Mesodermal cell (in vitro differentiated cells): ENCODE results near the gene DNAJC18.

Source experiments
- H3K27ac ChIP-seq: 2 replicates; pipeline ENCODE4 v1.7.0; 2013; ENCODE audit warnings: mild to moderate bottlenecking, low read depth, low read length, moderate library complexity; ENCODE audit not compliant: severe bottlenecking
- H3K36me3 ChIP-seq: 2 replicates; pipeline ENCODE4 v1.7.1; 2013; ENCODE audit warnings: mild to moderate bottlenecking, low read length, moderate library complexity; ENCODE audit not compliant: control insufficient read depth, insufficient read depth
- H3K4me1 ChIP-seq: one replicate; pipeline ENCODE4 v1.7.1; 2013; ENCODE audit warnings: mild to moderate bottlenecking, low read length; ENCODE audit not compliant: insufficient read depth, control insufficient read depth, poor library complexity, severe bottlenecking
- H3K4me3 ChIP-seq: 2 replicates; pipeline ENCODE4 v1.7.0; 2013; ENCODE audit warnings: low read length, control low read depth, mild to moderate bottlenecking; ENCODE audit not compliant: insufficient read depth, poor library complexity, severe bottlenecking; ENCODE audit errors: extremely low read depth
- H3K9me3 ChIP-seq: 2 replicates; pipeline ENCODE4 v1.7.1; 2013; ENCODE audit warnings: mild to moderate bottlenecking, low read length, moderate library complexity; ENCODE audit not compliant: control insufficient read depth
- WGBS, 2 experiments: methylation state at CpG; one replicate each; pipeline ENCODE4 v1.1.5; 2013; ENCODE audit warnings: missing lambda C conversion rate in 2 of 2; ENCODE audit not compliant: insufficient coverage in 2 of 2; 5-methylcytosine and 5-hydroxymethylcytosine counted together

The DNAJC18 gene

GRCh38 chr5:139385061-139386049 is 54.0 kb downstream of the DNAJC18 start:
- no peak overlapping the region for H3K4me3 ChIP-seq
- H3K27ac ChIP-seq: no peak overlapping the region
- no peaks in the 10 kb centered on the region for H3K9me3 ChIP-seq
- no peaks in the 10 kb centered on the region for H3K36me3 ChIP-seq
- WGBS, 2 experiments: 89 to 93% methylated on average over 4 to 7 of the region's 8 CpGs
- peaks cover 14% of the 10 kb centered on the region for H3K4me1 ChIP-seq

- Histone ChIP-seq H3K27ac (no peak overlapping the region), H3K9me3 (no peaks in the 10 kb centered on the region), H3K4me3 (no peak overlapping the region), H3K36me3 (no peaks in the 10 kb centered on the region), H3K4me1 (peaks cover 14% of the 10 kb centered on the region)
- WGBS, 2 experiments: 85 to 94% methylated on average over 6 to 7 of the region's 9 CpGs
Observed at GRCh38 chr5:139384591-139385051, 54.7 kb downstream of the DNAJC18 start.

GRCh38 chr5:139383993-139384590 is 55.2 kb downstream of the DNAJC18 start:
- Histone ChIP-seq H3K4me1 (peaks cover 14% of the 10 kb centered on the region), H3K27ac (no peak overlapping the region), H3K4me3 (no peak overlapping the region), H3K36me3 (no peaks in the 10 kb centered on the region), H3K9me3 (no peaks in the 10 kb centered on the region)
- WGBS, 2 experiments: 63 to 79% methylated on average over 4 to 7 of the region's 7 CpGs

- 88 to 91% methylated on average over 7 of the region's 10 CpGs for WGBS, 2 experiments
Observed at GRCh38 chr5:139383275-139383992, 55.9 kb downstream of the DNAJC18 start, which contains the start of gene SLC23A1. Gene SLC23A1 (minus strand): TSS chr5:139383297. CDS start chr5:139383253, 44 bp downstream.

GRCh38 chr5:139382807-139383206 is 56.5 kb downstream of the DNAJC18 start:
- 72 to 100% methylated on average over 2 of the region's 3 CpGs for WGBS, 2 experiments
- H3K27ac ChIP-seq: no peak overlapping the region
- no peaks in the 10 kb centered on the region for H3K36me3 ChIP-seq
- H3K9me3 ChIP-seq: no peaks in the 10 kb centered on the region
- peaks cover 5% of the 10 kb centered on the region for H3K4me1 ChIP-seq
- H3K4me3 ChIP-seq: no peak overlapping the region

More at GRCh38 chr5:139383275-139383992, 55.9 kb downstream of the DNAJC18 start, which contains the start of gene SLC23A1:
- peaks cover 11% of the 10 kb centered on the region for H3K4me1 ChIP-seq
- no peak within 1 kb of the TSS for H3K27ac ChIP-seq
- no peaks in the 10 kb centered on the region for H3K9me3 ChIP-seq
- H3K4me3 ChIP-seq: no peak within 1 kb of the TSS
- no peaks in the 10 kb centered on the region for H3K36me3 ChIP-seq

GRCh38 chr5:139381837-139382761 is 57.2 kb downstream of the DNAJC18 start:
- no peak overlapping the region for H3K4me3 ChIP-seq
- H3K4me1 ChIP-seq: peaks cover 4% of the 10 kb centered on the region
- no peak overlapping the region for H3K27ac ChIP-seq
- WGBS, 2 experiments: 95 to 97% methylated on average over 23 to 26 of the region's 28 CpGs
- H3K36me3 ChIP-seq: peaks cover 2% of the 10 kb centered on the region
- no peaks in the 10 kb centered on the region for H3K9me3 ChIP-seq

- peaks cover 4% of the 10 kb centered on the region for H3K4me1 ChIP-seq
- no peak overlapping the region for H3K4me3 ChIP-seq
- peaks cover 13% of the 10 kb centered on the region for H3K36me3 ChIP-seq
- H3K9me3 ChIP-seq: no peaks in the 10 kb centered on the region
- no peak overlapping the region for H3K27ac ChIP-seq
- 93 to 97% methylated on average over 8 to 15 of the region's 15 CpGs for WGBS, 2 experiments
Observed at GRCh38 chr5:139379626-139380449, 59.5 kb downstream of the DNAJC18 start.

- Histone ChIP-seq H3K9me3 (no peaks in the 10 kb centered on the region), H3K36me3 (peaks cover 17% of the 10 kb centered on the region), H3K27ac (no peak overlapping the region), H3K4me3 (no peak overlapping the region), H3K4me1 (peaks cover 4% of the 10 kb centered on the region)
- 97% methylated on average over 10 to 13 of the region's 13 CpGs for WGBS, 2 experiments
Observed at GRCh38 chr5:139378941-139379361, 60.4 kb downstream of the DNAJC18 start.

- WGBS, 2 experiments: 93 to 94% methylated on average over 34 to 47 of the region's 47 CpGs
- peaks cover 4% of the 10 kb centered on the region for H3K4me1 ChIP-seq
Observed at GRCh38 chr5:139378101-139378825, 61.1 kb downstream of the DNAJC18 start.

More at GRCh38 chr5:139378101-139378825, 61.1 kb downstream of the DNAJC18 start:
- H3K9me3 ChIP-seq: no peaks in the 10 kb centered on the region
- no peak overlapping the region for H3K27ac ChIP-seq
- no peak overlapping the region for H3K4me3 ChIP-seq
- peaks cover 23% of the 10 kb centered on the region for H3K36me3 ChIP-seq
